ENCODE measurements around the gene TXNDC11. TPM values are rescaled to one million over a fixed set of nuclear protein-coding genes. Genes with fewer than 3 reads are reported as not detected.

The TXNDC11 gene
- total RNA-seq, 1 experiment from 2014 or later = 11.1 TPM

DNA sequence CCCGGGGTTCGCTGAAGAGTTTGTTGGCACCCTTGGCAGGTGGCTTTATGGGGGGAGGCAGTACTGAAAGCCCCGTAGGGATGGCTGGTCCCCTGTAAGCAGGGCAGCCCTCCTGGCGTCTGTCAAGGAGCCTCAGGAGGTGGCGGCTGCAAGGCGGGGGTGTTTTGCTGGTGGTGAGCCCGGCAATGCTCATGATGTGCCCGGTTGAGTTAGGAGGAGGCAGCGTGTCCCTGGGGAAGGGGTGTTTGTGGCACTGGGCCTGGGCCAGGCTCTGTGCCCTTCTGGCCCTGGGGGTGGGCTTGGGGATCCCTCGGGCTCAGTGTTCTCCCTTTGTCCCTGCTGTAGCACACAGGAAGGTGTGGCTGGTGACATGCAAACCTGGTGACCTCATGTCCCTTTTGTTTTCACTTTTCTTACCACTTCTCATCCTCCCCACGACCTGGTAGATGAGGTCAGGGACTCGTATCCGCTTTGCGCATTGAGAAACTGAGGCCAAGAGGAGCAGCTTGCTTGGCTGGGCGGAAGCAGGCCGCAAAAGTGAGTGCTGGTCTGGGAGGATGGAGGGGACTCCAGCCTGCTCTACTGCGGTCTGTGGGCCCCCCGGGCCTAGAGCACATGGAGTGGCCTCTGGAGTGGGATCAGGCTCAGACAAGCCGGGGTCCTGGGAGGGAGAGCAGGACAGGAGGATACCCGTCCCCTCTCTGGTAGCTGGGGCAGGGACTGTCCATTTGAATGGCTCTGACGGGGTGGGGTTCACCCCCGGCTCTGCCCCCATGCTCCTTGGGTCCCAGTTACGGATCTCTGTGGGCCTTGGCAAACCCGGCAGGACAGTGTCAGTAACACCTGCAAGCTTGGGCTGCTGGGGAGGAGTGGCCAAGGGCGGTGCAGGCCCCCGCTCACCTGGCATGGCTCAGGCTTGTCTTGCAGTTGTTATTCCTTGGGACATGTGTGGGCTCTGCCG is 72.2 kb downstream of the TXNDC11 start (continued):
- no peak for TF ChIP-seq FOXJ3 (CRISPR knock-in tag; IDR thresholded peaks at IDR 0.05; ENCODE audit: borderline replicate concordance)

DNA sequence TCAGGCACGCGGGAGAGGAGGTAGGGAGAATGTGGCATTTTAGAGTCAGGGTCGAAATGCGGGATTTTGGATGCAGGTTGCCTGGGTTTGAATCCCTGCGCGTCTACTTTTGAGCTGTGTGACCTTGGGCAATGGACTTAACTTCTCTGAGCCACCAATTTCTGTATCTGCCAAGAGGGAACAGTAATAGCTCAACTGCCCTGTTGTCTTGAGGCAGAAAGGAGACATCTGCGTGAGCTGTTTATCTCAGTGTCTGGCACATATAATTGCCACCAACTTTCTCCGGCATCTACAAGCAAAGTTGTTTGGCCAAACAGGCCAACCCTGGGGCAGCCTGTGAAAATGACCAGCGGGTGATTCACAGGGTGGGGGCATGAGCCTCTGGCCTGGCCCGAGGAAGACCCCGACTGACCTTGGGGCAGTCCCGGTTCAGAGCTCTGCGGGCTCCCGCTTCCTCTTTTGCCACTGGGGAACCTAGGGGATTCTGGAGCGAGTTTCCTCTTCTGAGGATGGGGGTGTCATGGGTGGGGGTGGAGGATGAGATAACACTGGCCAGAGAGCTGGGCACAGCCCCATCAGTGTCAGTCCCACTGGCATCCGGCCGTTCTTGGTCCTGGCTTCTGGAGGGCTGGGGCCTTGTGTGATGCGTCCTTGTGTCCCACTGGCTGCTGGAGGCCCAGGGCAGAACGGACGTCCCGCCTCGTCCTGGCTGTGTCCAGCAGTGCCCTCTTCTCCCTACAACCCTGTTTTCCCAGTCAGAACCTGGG is 73.1 kb downstream of the TXNDC11 start:
- ATAC-seq (no peak), DNase-seq (ENCODE audit: low spot score) (no peak)
- H3K36me3 Mint-ChIP-seq = no peaks in the 10 kb centered on the region
- H3K27me3 Mint-ChIP-seq (ENCODE audit: low read depth) = peaks cover 3% of the 10 kb centered on the region; the same call in 1 of the 2 replicates
- POLR2A ChIA-PET = interaction anchor here (0.6 to 1.6 kb wide), 3 partner anchors 33 to 353 kb away, joined by 3 to 7 read pairs (median 3); no protein-coding TSS in a partner anchor
- peak; percentile 56; the same call in 1 of the 2 replicates for TF ChIP-seq GTF2I (CRISPR knock-in tag; conservative IDR thresholded peaks at IDR 0.05)
- TF ChIP-seq MXD4 (CRISPR knock-in tag; IDR thresholded peaks at IDR 0.05; ENCODE audit: borderline replicate concordance) = no peak
- CTCF ChIA-PET = interaction anchor here (0.6 to 1.5 kb wide), 7 partner anchors 33 to 280 kb away, joined by 3 to 5 read pairs (median 4); no protein-coding TSS in a partner anchor
- H3K4me1 Mint-ChIP-seq = peaks cover 60% of the 10 kb centered on the region
- no peaks in the 10 kb centered on the region for H3K9me3 Mint-ChIP-seq
- H3K27ac Mint-ChIP-seq = no peak overlapping the region
- peak overlapping the region; percentile 70 for H3K4me3 Mint-ChIP-seq

DNA sequence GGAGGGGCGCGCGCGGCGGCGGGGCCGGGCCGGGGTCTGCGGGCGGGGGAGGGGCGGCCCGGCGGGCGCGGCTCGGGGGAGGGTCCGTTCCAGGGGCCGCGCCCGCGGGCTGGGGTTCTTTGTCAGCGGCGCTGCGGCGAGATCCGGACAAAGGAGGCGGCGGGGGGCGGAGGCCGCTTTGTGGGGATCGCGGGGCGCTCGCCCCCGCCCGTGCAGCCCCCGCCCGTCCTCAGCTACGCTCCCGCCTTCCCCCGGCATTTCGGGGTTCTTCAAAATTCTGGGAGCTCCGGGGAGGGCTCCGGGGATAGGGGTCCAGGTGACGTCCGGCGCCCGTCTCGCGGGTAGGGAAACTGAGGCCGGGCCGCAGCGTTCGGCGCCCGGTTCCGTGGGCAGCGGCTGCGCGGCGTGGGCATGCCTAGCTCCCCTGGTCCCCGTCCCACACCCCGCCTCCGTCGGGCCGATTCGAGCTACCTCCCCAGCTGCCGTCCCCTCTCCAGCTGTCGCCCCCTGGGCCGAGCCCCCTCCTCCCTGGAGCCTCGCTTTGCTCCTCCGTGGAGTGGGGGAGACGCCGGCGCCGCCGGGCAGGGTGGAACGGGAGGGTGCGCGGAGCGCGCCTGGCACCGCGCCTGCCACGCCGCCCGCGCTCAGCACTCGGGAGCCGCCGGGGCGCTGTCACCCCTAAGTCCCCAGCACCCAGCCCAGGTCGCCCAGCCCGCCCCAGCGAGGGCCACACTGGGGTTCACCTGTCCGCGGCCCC is 73.9 kb downstream of the TXNDC11 start:
- ATAC-seq = peak; percentile 6
- H3K4me1 Mint-ChIP-seq = peaks cover 66% of the 10 kb centered on the region

GRCh38 chr16:11667824-11668622 is 74.6 kb downstream of the TXNDC11 start, which contains the start of gene SNN:
Gene SNN (plus strand): TSS chr16:11668455. CDS start chr16:11676060, 7,605 bp downstream.
- no peak within 1 kb of the TSS for H3K27ac Mint-ChIP-seq
- H3K27me3 Mint-ChIP-seq (ENCODE audit: low read depth) = peaks cover 3% of the 10 kb centered on the region; the same call in 1 of the 2 replicates
- H3K36me3 Mint-ChIP-seq = no peaks in the 10 kb centered on the region
- peak; percentile 81 for ATAC-seq
- peaks cover 66% of the 10 kb centered on the region for H3K4me1 Mint-ChIP-seq
- DNase-seq (ENCODE audit: low spot score) = peak; percentile 85
- ChIA-PET POLR2A (interaction anchor here (1.2 to 1.6 kb wide), 4 partner anchors 8 to 129 kb away, joined by 3 to 8 read pairs (median 4); no protein-coding TSS in a partner anchor), CTCF (interaction anchor here (0.8 to 4.1 kb wide), 9 partner anchors 26 to 281 kb away, joined by 3 to 22 read pairs (median 4); no protein-coding TSS in a partner anchor)
- H3K4me3 Mint-ChIP-seq = peak within 1 kb of the TSS; percentile 70
- no peaks in the 10 kb centered on the region for H3K9me3 Mint-ChIP-seq
- TF ChIP-seq NR2C2 (CRISPR knock-in tag; IDR thresholded peaks at IDR 0.05) = no peak
- no peak for TF ChIP-seq IRF2 (CRISPR knock-in tag; IDR thresholded peaks at IDR 0.05; ENCODE audit: borderline replicate concordance, low read depth)
- TF ChIP-seq PRDM15 (CRISPR knock-in tag; IDR thresholded peaks at IDR 0.05) = no peak
- peak; percentile 32; the same call in 1 of the 2 replicates for TF ChIP-seq NFE2L1 (CRISPR knock-in tag; IDR thresholded peaks at IDR 0.05)
- TF ChIP-seq ZNF138 (CRISPR knock-in tag; conservative IDR thresholded peaks at IDR 0.05) = 0 out of 2 replicates have a peak, but pooled peaks have one; percentile 50
- TF ChIP-seq ZMAT4 (CRISPR knock-in tag; IDR thresholded peaks at IDR 0.05) = no peak
- TF ChIP-seq, protein P1, sequence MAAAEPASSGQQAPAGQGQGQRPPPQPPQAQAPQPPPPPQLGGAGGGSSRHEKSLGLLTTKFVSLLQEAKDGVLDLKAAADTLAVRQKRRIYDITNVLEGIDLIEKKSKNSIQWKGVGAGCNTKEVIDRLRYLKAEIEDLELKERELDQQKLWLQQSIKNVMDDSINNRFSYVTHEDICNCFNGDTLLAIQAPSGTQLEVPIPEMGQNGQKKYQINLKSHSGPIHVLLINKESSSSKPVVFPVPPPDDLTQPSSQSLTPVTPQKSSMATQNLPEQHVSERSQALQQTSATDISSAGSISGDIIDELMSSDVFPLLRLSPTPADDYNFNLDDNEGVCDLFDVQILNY (CRISPR knock-in tag; IDR thresholded peaks at IDR 0.05) = 0 out of 2 replicates have a peak, but pooled peaks have one; percentile 64
- peak; percentile 82 for TF ChIP-seq MAX (CRISPR knock-in tag; IDR thresholded peaks at IDR 0.05)
- peak; percentile 90 for TF ChIP-seq USF2 (CRISPR knock-in tag; IDR thresholded peaks at IDR 0.05)
- peak; percentile 45; the same call in 1 of the 2 replicates for TF ChIP-seq FOXP1 (CRISPR knock-in tag; IDR thresholded peaks at IDR 0.05; ENCODE audit: borderline replicate concordance)
- 0 out of 2 replicates have a peak, but pooled peaks have one; percentile 4 for TF ChIP-seq TP53 (CRISPR knock-in tag; IDR thresholded peaks at IDR 0.05)

More for the DNA sequence above, 73.9 kb downstream of the TXNDC11 start:
- H3K27me3 Mint-ChIP-seq (ENCODE audit: low read depth) = peaks cover 3% of the 10 kb centered on the region; the same call in 1 of the 2 replicates
- H3K4me3 Mint-ChIP-seq = peak overlapping the region; percentile 70
- no peaks in the 10 kb centered on the region for H3K36me3 Mint-ChIP-seq
- TF ChIP-seq GRHL2 (CRISPR knock-in tag; IDR thresholded peaks at IDR 0.05; ENCODE audit: insufficient replicate concordance, severe bottlenecking) (no peak), RELA (CRISPR knock-in tag; IDR thresholded peaks at IDR 0.05; ENCODE audit: borderline replicate concordance) (0 out of 2 replicates have a peak, but pooled peaks have one; percentile 23)
- POLR2A ChIA-PET = interaction anchor here (0.6 to 1.6 kb wide), 3 partner anchors 33 to 352 kb away, joined by 3 to 7 read pairs (median 3); no protein-coding TSS in a partner anchor
- DNase-seq (ENCODE audit: low spot score) = peak; percentile 44
- no peaks in the 10 kb centered on the region for H3K9me3 Mint-ChIP-seq
- no peak overlapping the region for H3K27ac Mint-ChIP-seq
- CTCF ChIA-PET = interaction anchor here (0.6 to 1.5 kb wide), 6 partner anchors 32 to 279 kb away, joined by 3 to 5 read pairs (median 4); no protein-coding TSS in a partner anchor
